HepG2 (cell line): Measurements from ENCODE around the gene UBE2J1.

Experiments
- MED1 ChIP-seq: sonication (generic); formaldehyde crosslinking; IDR thresholded peaks from 2 replicates; pipeline ENCODE4 v1.4.0; 2020; ENCODE audit warnings: missing genetic modification reagents
- STAT6 ChIP-seq: sonication (generic); formaldehyde crosslinking; IDR thresholded peaks from 2 replicates; pipeline ENCODE4 v1.4.0; 2020; ENCODE audit warnings: missing genetic modification reagents, mild to moderate bottlenecking, borderline replicate concordance
- TF ChIP-seq, protein P1 (sequence below): sonication (generic); formaldehyde crosslinking; IDR thresholded peaks from 2 replicates; pipeline ENCODE4 v1.5.0; 2020; ENCODE audit warnings: mild to moderate bottlenecking, missing genetic modification reagents, moderate library complexity

DNA sequence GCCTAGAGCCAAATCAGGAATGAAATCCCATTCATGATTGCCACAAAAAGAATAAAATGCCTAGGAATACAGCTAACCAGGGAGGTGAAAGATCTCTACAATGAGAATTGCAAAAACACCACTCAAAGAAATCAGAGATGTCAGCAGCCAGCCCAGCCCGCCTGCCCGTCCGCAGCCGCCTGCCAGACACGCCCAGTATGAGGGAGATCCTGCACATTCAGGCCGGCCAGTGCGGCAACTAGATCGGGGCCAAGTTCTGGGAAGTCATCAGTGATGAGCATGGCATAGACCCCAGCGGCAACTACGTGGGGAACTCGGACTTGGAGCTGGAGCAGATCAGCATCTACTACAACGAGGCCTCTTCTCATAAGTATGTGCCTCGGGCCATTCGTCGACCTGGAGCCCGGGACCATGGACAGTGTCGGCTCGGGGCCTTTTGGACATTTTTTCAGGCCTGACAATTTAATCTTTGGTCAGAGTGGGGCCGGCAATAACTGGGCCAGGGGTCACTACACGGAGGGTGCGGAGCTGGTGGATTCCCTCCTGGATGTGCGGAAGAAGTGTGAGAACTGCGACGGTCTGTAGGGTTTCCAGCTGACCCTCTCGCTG is 50.8 kb downstream of the UBE2J1 start:
- no peak for TF ChIP-seq STAT6 (CRISPR knock-in tag)
- no peak for TF ChIP-seq MED1 (CRISPR knock-in tag)
- TF ChIP-seq, protein P1, sequence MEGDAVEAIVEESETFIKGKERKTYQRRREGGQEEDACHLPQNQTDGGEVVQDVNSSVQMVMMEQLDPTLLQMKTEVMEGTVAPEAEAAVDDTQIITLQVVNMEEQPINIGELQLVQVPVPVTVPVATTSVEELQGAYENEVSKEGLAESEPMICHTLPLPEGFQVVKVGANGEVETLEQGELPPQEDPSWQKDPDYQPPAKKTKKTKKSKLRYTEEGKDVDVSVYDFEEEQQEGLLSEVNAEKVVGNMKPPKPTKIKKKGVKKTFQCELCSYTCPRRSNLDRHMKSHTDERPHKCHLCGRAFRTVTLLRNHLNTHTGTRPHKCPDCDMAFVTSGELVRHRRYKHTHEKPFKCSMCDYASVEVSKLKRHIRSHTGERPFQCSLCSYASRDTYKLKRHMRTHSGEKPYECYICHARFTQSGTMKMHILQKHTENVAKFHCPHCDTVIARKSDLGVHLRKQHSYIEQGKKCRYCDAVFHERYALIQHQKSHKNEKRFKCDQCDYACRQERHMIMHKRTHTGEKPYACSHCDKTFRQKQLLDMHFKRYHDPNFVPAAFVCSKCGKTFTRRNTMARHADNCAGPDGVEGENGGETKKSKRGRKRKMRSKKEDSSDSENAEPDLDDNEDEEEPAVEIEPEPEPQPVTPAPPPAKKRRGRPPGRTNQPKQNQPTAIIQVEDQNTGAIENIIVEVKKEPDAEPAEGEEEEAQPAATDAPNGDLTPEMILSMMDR (CRISPR knock-in tag): no peak
